DOHH2 (cell line): Measurements from ENCODE around the gene BET1L.

Experiments used
- H3F3A ChIP-seq: fragments of 200-600 bp; sonication (generic), shearing (Covaris generic); 2 replicates; pipeline ENCODE4 v1.6.0; 2016; ENCODE audit warnings: antibody characterized with exemption, mild to moderate bottlenecking; ENCODE audit not compliant: control insufficient read depth, insufficient read depth
- H3K27ac ChIP-seq: fragments of 200-600 bp; sonication (generic); 2 replicates; pipeline ENCODE4 v1.5.1; 2014; ENCODE audit warnings: low read depth, mild to moderate bottlenecking, low read length, moderate library complexity
- H3K27me3 ChIP-seq: fragments of 200-600 bp; sonication (generic); 2 replicates; pipeline ENCODE4 v1.6.1; 2014; ENCODE audit warnings: mild to moderate bottlenecking, low read length, mixed read lengths; ENCODE audit not compliant: control insufficient read depth
- H3K36me3 ChIP-seq: fragments of 200-600 bp; sonication (generic); 2 replicates; pipeline ENCODE4 v1.6.1; 2014; ENCODE audit warnings: mild to moderate bottlenecking, low read length, moderate library complexity, mixed read lengths; ENCODE audit not compliant: control insufficient read depth
- H3K4me1 ChIP-seq: fragments of 200-600 bp; sonication (generic); 2 replicates; pipeline ENCODE4 v1.6.1; 2014; ENCODE audit warnings: mild to moderate bottlenecking, low read length, mixed read lengths; ENCODE audit not compliant: control insufficient read depth
- H3K4me2 ChIP-seq: fragments of 200-600 bp; sonication (generic); 2 replicates; pipeline ENCODE4 v1.6.0; 2014; ENCODE audit warnings: mild to moderate bottlenecking, low read length, moderate library complexity
- H3K4me3 ChIP-seq: fragments of 200-600 bp; sonication (generic); 2 replicates; pipeline ENCODE4 v1.5.1; 2014; ENCODE audit warnings: mild to moderate bottlenecking, low read length, mixed read lengths
- H3K79me2 ChIP-seq: fragments of 200-600 bp; sonication (generic); 2 replicates; pipeline ENCODE4 v1.6.1; 2014; ENCODE audit warnings: mild to moderate bottlenecking, low read length, mixed read lengths; ENCODE audit not compliant: control insufficient read depth
- H3K9me2 ChIP-seq: fragments of 200-600 bp; sonication (generic); replicated peaks from 2 replicates; pipeline ENCODE4 v1.6.1; 2014; ENCODE audit warnings: mild to moderate bottlenecking, low read length, mixed read lengths; ENCODE audit not compliant: control insufficient read depth
- H3K9me3 ChIP-seq: fragments of 200-600 bp; sonication (generic); 2 replicates; pipeline ENCODE4 v1.6.1; 2014; ENCODE audit warnings: antibody characterized with exemption, low read length, mixed read lengths; ENCODE audit not compliant: control insufficient read depth, insufficient read depth
- H4K20me1 ChIP-seq: fragments of 200-600 bp; sonication (generic); 2 replicates; pipeline ENCODE4 v1.6.0; 2014; ENCODE audit warnings: low read depth, mild to moderate bottlenecking, antibody characterized with exemption, low read length, moderate library complexity; ENCODE audit not compliant: control insufficient read depth, insufficient read depth
- CTCF ChIP-seq: fragments of 200-600 bp; sonication (generic); IDR thresholded peaks from one replicate; pipeline ENCODE4 v1.5.1; 2014; ENCODE audit warnings: antibody characterized with exemption, mild to moderate bottlenecking, low read depth, low read length; ENCODE audit not compliant: poor library complexity, severe bottlenecking
- EZH2phosphoT487 ChIP-seq: fragments of 200-600 bp; sonication (generic); IDR thresholded peaks from 2 replicates; pipeline ENCODE4 v1.6.1; 2017; ENCODE audit warnings: borderline replicate concordance, mild to moderate bottlenecking, antibody characterized with exemption, low read length, moderate library complexity, mixed read lengths

The BET1L gene

GRCh38 chr11:200224-201003 lies 6.8 kb downstream of the BET1L start:
- no peak overlapping the region for H3K27ac ChIP-seq
- peaks cover under 1% of the 10 kb centered on the region; the same call in 1 of the 2 replicates for H3K4me1 ChIP-seq
- H3K9me3 ChIP-seq, result no peaks in the 10 kb centered on the region
- H3K4me2 ChIP-seq, result no peak overlapping the region
- peaks cover 11% of the 10 kb centered on the region for H3K79me2 ChIP-seq
- H4K20me1 ChIP-seq, result peaks cover under 1% of the 10 kb centered on the region; the same call in 1 of the 2 replicates
- no peaks in the 10 kb centered on the region for H3K27me3 ChIP-seq
- H3F3A ChIP-seq, result no peaks in the 10 kb centered on the region
- no peak overlapping the region for H3K4me3 ChIP-seq
- H3K9me2 ChIP-seq, result no peaks in the 10 kb centered on the region
- TF ChIP-seq CTCF (no peak), EZH2phosphoT487 (no peak)
- peaks cover 21% of the 10 kb centered on the region for H3K36me3 ChIP-seq

GRCh38 chr11:199782-200181 lies 7.4 kb downstream of the BET1L start:
- Histone ChIP-seq H3K27ac (no peak overlapping the region), H3K9me3 (no peaks in the 10 kb centered on the region), H3K36me3 (peaks cover 15% of the 10 kb centered on the region), H3K9me2 (no peaks in the 10 kb centered on the region), H3K4me1 (no peaks in the 10 kb centered on the region), H3K79me2 (peaks cover 5% of the 10 kb centered on the region), H3F3A (no peaks in the 10 kb centered on the region), H4K20me1 (no peaks in the 10 kb centered on the region), H3K4me3 (no peak overlapping the region), H3K4me2 (no peak overlapping the region), H3K27me3 (no peaks in the 10 kb centered on the region)
- no peak for TF ChIP-seq CTCF

GRCh38 chr11:199004-199581 lies 8.1 kb downstream of the BET1L start:
- Histone ChIP-seq H4K20me1 (no peaks in the 10 kb centered on the region), H3K27ac (no peak overlapping the region)
- TF ChIP-seq EZH2phosphoT487 (no peak), CTCF (no peak)

More at GRCh38 chr11:199004-199581, 8.1 kb downstream of the BET1L start:
- H3K27me3 ChIP-seq, result no peaks in the 10 kb centered on the region
- no peaks in the 10 kb centered on the region for H3F3A ChIP-seq
- no peaks in the 10 kb centered on the region for H3K9me3 ChIP-seq
- H3K79me2 ChIP-seq, result no peaks in the 10 kb centered on the region
- no peaks in the 10 kb centered on the region for H3K4me1 ChIP-seq
- H3K9me2 ChIP-seq, result no peaks in the 10 kb centered on the region
- no peak overlapping the region for H3K4me3 ChIP-seq
- H3K4me2 ChIP-seq, result no peak overlapping the region
- H3K36me3 ChIP-seq, result peaks cover 8% of the 10 kb centered on the region; the same call in 1 of the 2 replicates
